Ovary (tissue), 3 donors: ENCODE data around the gene ITLN2.

Experiments used
- CTCF ChIP-seq, 3 donors: fragments of 450-650 bp in 2 of 3; fragments of 200-600 bp in 1 of 3; IDR thresholded peaks; one replicate each; pipeline versions ENCODE4 v1.5.1 to v1.8.0; 2016 to 2022; ENCODE audit warnings: antibody characterized with exemption in 3 of 3, mild to moderate bottlenecking in 1 of 3
- POLR2A ChIP-seq: fragments of 450-650 bp; IDR thresholded peaks from one replicate; pipeline ENCODE4 v1.6.1; 2017; ENCODE audit warnings: antibody characterized with exemption, mild to moderate bottlenecking, moderate library complexity
- donor health status: DM: no; HTN: no; CAD: no.

GRCh38 chr1:160949881-160950280 is 4.7 kb downstream of the ITLN2 start:
- TF ChIP-seq CTCF (IDR thresholded peaks at IDR 0.05) (no peak), POLR2A (no peak)
